ENCODE measurements around the gene IDNK.

DNA sequence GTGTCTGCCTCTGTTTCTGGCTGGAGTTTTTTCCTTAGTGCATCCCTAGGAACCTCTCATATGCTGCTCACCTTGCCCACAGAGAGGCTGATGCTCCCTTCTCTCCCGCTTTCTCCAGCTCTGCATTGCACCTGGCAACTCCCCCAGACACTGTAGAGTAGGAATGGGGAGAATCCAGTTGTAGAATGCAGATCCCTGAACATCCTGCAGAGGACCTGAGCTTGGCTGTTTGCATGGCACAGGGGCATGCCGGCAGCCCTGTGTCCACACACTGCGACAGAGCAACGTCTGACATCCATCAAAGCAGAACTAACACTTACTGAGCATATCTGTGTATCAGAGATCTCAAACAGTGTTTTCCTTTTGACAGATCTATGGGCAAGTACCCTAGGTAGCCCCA, 19.9 kb downstream of the IDNK start:
- TF ChIP-seq POLR2A (IDR thresholded peaks at IDR 0.05) (no peak), CTCF (IDR thresholded peaks at IDR 0.05) (no peak), EP300 (IDR thresholded peaks at IDR 0.05) (no peak)

Measured in ovary (tissue), 3 donors.